Panc1 (cell line): Measurements from ENCODE around the gene TEDC2.

Experiments used
- POLR2AphosphoS5 ChIP-seq: IDR thresholded peaks from 2 replicates; pipeline ENCODE4 v1.6.1; 2012; ENCODE audit warnings: mild to moderate bottlenecking, low read depth, low read length, moderate library complexity
- TCF7L2 ChIP-seq: IDR thresholded peaks from 2 replicates; pipeline ENCODE4 v1.6.1; 2011; ENCODE audit warnings: mild to moderate bottlenecking, low read depth, low read length, inconsistent platforms
- TF ChIP-seq, protein P1 (sequence below): fragments of 450-650 bp; IDR thresholded peaks from 2 replicates; pipeline ENCODE4 v1.5.1; 2017; ENCODE audit warnings: mild to moderate bottlenecking
- TF ChIP-seq, protein P2 (sequence below), 2 experiments: IDR thresholded peaks; 2 replicates each; pipeline ENCODE4 v1.6.1; 2011 to 2012; ENCODE audit warnings: low read depth in 2 of 2, control low read depth in 1 of 2, low read length in 1 of 2, mild to moderate bottlenecking in 1 of 2, moderate library complexity in 1 of 2; ENCODE audit not compliant: insufficient read depth in 1 of 2

DNA sequence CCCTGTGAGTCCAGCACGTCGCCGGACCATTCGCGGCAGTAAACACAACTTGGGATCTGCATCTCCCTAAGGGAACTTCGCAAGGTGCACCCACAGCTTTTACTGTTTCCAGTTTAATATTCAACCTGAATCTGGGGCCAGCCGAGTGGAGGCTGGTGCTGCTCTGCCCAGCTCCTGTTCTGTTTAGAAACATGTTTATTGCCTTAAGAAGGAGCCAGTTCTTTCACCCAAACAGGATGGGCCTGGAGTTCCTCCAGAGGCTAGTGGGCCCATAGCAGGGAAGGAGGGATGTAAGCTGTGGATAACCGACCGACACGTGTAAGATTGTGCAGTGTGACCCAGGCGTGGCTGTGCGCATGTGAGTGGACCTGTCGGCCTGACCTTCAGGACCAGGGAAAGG lies 32.4 kb downstream of the TEDC2 start:
- TF ChIP-seq POLR2AphosphoS5 (no peak), TCF7L2 (no peak)
- TF ChIP-seq, protein P1, sequence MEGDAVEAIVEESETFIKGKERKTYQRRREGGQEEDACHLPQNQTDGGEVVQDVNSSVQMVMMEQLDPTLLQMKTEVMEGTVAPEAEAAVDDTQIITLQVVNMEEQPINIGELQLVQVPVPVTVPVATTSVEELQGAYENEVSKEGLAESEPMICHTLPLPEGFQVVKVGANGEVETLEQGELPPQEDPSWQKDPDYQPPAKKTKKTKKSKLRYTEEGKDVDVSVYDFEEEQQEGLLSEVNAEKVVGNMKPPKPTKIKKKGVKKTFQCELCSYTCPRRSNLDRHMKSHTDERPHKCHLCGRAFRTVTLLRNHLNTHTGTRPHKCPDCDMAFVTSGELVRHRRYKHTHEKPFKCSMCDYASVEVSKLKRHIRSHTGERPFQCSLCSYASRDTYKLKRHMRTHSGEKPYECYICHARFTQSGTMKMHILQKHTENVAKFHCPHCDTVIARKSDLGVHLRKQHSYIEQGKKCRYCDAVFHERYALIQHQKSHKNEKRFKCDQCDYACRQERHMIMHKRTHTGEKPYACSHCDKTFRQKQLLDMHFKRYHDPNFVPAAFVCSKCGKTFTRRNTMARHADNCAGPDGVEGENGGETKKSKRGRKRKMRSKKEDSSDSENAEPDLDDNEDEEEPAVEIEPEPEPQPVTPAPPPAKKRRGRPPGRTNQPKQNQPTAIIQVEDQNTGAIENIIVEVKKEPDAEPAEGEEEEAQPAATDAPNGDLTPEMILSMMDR, result no peak
- TF ChIP-seq, protein P2, sequence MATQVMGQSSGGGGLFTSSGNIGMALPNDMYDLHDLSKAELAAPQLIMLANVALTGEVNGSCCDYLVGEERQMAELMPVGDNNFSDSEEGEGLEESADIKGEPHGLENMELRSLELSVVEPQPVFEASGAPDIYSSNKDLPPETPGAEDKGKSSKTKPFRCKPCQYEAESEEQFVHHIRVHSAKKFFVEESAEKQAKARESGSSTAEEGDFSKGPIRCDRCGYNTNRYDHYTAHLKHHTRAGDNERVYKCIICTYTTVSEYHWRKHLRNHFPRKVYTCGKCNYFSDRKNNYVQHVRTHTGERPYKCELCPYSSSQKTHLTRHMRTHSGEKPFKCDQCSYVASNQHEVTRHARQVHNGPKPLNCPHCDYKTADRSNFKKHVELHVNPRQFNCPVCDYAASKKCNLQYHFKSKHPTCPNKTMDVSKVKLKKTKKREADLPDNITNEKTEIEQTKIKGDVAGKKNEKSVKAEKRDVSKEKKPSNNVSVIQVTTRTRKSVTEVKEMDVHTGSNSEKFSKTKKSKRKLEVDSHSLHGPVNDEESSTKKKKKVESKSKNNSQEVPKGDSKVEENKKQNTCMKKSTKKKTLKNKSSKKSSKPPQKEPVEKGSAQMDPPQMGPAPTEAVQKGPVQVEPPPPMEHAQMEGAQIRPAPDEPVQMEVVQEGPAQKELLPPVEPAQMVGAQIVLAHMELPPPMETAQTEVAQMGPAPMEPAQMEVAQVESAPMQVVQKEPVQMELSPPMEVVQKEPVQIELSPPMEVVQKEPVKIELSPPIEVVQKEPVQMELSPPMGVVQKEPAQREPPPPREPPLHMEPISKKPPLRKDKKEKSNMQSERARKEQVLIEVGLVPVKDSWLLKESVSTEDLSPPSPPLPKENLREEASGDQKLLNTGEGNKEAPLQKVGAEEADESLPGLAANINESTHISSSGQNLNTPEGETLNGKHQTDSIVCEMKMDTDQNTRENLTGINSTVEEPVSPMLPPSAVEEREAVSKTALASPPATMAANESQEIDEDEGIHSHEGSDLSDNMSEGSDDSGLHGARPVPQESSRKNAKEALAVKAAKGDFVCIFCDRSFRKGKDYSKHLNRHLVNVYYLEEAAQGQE (IDR thresholded peaks at IDR 0.05; ENCODE audit: insufficient read depth in 1 of 2, low read depth in 2 of 2, low read length in 1 of 2), result no peak
